Retinal pigment epithelial cell (primary cell): ENCODE results near the gene FLT3.
"Not testable (repeated sequence)": the region's sequence is repeated elsewhere in the genome, so short reads cannot be mapped to it uniquely, and the experiment has no call there.

Experiments used
- DNase-seq: peaks from one replicate; pipeline ENCODE4 v3.0.0-alpha.2; 2010; ENCODE audit warnings: low read depth
- H3K4me3 ChIP-seq: 2 replicates; pipeline ENCODE4 v1.5.1; 2011; ENCODE audit warnings: mild to moderate bottlenecking, low read length, control low read depth, moderate library complexity
- TF ChIP-seq, protein P1 (sequence below): conservative IDR thresholded peaks from 2 replicates; pipeline ENCODE4 v1.5.1; 2011; ENCODE audit warnings: low read depth, low read length, control low read depth, inconsistent platforms

The FLT3 gene

DNA sequence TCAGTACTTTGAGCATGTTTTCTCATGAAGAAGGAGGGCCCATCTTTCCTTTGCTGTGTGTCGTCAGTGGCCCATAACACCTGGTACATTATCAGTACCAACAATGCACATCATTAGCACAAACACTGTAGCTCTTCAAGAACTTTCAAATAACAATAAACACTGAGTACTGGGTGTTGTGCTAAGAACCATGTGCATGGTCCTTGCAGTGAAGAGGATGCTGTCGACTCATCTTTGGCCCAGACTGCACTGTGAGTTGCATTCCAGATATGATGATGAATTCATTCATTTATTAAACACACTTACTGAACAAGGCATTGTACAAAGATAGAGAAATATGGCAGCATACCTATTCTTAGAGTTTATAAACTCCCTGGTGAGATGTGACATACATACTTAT is 55.8 kb downstream of the FLT3 start:
- no peak overlapping the region for H3K4me3 ChIP-seq
- TF ChIP-seq, protein P1, sequence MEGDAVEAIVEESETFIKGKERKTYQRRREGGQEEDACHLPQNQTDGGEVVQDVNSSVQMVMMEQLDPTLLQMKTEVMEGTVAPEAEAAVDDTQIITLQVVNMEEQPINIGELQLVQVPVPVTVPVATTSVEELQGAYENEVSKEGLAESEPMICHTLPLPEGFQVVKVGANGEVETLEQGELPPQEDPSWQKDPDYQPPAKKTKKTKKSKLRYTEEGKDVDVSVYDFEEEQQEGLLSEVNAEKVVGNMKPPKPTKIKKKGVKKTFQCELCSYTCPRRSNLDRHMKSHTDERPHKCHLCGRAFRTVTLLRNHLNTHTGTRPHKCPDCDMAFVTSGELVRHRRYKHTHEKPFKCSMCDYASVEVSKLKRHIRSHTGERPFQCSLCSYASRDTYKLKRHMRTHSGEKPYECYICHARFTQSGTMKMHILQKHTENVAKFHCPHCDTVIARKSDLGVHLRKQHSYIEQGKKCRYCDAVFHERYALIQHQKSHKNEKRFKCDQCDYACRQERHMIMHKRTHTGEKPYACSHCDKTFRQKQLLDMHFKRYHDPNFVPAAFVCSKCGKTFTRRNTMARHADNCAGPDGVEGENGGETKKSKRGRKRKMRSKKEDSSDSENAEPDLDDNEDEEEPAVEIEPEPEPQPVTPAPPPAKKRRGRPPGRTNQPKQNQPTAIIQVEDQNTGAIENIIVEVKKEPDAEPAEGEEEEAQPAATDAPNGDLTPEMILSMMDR: no peak
- no peak for DNase-seq

DNA sequence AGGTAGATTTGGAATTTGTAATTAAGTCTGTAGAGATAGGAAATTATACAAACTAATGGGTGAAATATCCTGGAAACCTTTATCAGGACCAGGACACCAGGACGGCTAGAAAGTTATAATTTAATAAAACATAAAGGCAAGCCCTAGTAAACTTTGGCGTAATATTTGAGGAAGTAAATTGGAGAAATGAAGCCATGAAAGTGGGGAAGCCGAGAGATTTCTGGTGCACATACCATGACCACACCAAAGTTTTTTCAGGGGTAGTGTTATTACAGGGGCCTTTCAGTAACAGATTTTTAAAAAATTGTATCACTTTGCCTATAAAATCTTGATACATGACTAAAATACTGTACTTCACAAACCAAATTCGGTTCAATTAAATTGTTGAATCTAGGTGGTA is 57.2 kb downstream of the FLT3 start:
- TF ChIP-seq, protein P1: no peak
- no peak overlapping the region for H3K4me3 ChIP-seq
- no peak for DNase-seq

DNA sequence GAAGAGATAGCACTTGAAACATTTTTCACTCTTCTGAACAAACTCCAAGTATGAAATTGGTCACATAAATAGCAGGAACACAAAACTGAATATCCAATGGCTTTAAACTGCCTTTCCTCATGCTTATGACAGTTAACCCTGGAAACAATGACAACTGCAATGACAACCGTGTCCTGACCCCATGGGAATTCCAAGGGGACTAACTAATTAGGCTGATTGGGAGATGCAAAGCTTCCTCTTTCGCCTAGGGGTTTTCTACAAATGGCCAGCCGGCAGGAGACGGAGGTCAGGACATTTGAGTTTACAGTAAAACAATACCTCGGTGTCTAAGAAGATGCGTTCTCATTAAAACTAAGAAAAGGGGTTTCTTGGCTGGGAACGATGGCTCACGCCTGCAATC is 58.9 kb downstream of the FLT3 start:
- H3K4me3 ChIP-seq: no peak overlapping the region
- TF ChIP-seq, protein P1: no peak
- no peak for DNase-seq

DNA sequence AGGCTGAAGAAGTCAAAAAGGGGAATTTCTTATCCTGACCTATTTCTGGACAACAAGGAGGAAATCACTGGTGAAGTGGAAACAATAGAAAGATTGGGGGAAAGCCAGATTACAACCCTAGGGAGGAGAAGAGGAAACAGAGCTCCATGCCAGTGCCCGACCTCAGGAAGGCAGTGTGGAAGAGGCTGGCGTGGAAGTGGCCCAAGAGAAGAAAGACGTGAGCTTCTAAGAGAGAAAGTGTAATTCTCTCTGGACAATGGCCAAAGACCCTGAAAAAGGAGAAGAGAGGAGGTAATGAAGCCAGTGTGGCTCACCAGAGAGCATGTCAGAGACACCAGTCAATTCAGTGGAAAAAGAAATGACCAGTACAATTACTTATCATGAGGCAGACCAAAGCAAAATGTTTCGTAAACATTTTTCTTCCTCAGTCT is 59.3 kb downstream of the FLT3 start:
- TF ChIP-seq, protein P1: no peak
- no peak for DNase-seq
- no peak overlapping the region for H3K4me3 ChIP-seq

DNA sequence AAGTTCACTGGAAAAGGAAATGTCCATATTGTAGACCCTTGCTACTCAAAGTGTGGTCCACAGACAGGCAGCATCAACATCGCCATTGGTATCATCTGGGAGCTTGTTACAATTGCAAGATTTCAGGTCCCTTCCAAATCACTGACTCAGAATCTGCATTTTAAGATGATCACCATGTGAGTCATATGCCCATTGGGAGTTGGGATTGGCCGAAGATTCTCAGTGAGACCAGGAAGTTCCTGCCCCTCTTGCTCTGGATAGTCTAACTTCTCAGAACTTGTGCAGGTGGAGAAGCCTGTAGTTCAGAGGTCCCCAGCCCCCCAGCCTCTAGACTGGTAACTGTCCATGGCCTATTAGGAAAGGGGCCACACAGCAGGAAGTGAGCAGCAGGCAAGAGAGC is 63.0 kb downstream of the FLT3 start:
- no peak for DNase-seq
- TF ChIP-seq, protein P1: no peak
- no peak overlapping the region for H3K4me3 ChIP-seq

DNA sequence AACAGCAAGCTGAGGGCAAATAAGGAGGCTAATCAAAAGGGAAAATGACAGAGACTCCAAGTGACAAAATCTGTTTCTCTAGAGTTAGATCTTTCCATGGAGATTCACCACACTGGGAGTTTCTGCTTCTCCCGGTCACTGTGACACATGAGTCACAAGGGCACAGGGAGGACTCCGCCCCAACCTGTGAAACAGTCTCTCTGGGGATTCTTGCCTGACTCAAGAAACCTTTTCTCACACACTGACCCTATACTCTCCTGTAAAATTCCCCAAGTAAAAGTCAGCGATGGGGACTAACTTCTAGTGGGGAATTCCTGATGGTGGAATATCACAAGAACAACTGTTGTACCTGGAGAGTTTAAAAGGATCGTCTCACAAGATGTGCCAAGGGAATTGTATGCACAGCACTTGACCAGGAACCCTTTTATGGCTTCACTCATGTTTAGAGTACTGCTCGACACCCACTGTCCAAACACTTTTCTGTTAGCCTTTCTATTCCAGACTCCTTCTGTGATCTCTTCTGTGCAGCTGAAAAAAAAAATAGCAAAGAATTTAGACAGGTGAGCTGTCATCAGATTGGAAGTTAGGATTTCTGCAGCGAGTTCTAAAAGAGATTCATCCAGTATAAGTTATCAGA is 65.1 kb downstream of the FLT3 start:
- TF ChIP-seq, protein P1: no peak
- no peak overlapping the region for H3K4me3 ChIP-seq
- no peak for DNase-seq

DNA sequence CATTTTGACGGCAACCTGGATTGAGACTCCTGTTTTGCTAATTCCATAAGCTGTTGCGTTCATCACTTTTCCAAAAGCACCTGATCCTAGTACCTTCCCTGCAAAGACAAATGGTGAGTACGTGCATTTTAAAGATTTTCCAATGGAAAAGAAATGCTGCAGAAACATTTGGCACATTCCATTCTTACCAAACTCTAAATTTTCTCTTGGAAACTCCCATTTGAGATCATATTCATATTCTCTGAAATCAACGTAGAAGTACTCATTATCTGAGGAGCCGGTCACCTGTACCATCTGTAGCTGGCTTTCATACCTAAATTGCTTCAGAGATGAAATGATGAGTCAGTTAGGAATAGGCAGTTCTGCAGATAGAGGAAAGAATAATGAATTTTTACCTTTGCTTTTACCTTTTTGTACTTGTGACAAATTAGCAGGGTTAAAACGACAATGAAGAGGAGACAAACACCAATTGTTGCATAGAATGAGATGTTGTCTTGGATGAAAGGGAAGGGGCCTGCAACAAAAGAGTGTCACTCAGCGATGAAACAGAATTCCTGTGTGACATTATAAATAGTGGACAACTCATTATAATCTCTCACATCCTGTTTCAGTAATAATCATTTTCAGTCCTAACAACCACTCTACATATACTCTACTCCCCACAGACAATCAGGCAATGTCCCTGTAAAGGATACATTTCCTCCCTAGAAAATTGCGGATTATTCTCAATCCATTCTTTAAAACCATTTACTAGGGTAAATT is 66.3 kb downstream of the FLT3 start:
- DNase-seq: no peak
- TF ChIP-seq, protein P1: no peak
- H3K4me3 ChIP-seq: no peak overlapping the region

DNA sequence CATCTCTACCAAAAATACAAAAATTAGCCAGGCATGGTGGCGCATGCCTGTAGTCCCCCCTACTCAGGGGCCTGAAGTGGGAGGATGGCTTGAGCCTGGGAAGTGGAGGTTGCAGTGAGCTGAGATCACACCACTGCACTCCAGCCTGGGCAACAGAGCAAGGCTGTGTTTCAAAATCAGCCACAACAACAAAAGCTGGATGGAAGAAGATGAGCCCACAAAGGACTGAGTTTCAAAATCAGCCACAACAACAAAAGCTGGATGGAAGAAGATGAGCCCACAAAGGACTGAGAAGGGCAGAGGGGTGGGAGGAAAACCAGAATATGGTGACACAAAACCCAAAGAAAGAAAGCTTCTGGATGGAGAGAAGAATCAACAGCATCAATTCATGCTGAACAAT is 67.9 kb downstream of the FLT3 start:
- DNase-seq, H3K4me3 ChIP-seq: not testable (repeated sequence)
